C4-2B (cell line): ENCODE measurements around the gene ATP4B.
A peak's percentile ranks its signal among the peaks of the same experiment; 100 is the strongest.

Experiments
- H3K27ac ChIP-seq: fragments of 450-650 bp; 2 replicates; pipeline ENCODE4 v1.5.1; 2017
- CTCF ChIP-seq: fragments of 450-650 bp; conservative IDR thresholded peaks from 2 replicates; pipeline ENCODE4 v1.5.1; 2017; ENCODE audit warnings: mild to moderate bottlenecking
- ZFX ChIP-seq: fragments of 450-650 bp; IDR thresholded peaks from 2 replicates; pipeline ENCODE4 v1.6.1; 2017

The ATP4B gene

GRCh38 chr13:113650731-113651148 lies 7.3 kb downstream of the ATP4B start:
- no peak for TF ChIP-seq CTCF
- no peak for TF ChIP-seq ZFX
- H3K27ac ChIP-seq, result 0 out of 2 replicates have a peak overlapping the region, but pooled peaks have one; percentile 17

- 0 out of 2 replicates have a peak overlapping the region, but pooled peaks have one; percentile 17 for H3K27ac ChIP-seq
- TF ChIP-seq CTCF (no peak), ZFX (no peak)
Observed at GRCh38 chr13:113650275-113650674, 7.7 kb downstream of the ATP4B start.

GRCh38 chr13:113649212-113649611 lies 8.8 kb downstream of the ATP4B start:
- H3K27ac ChIP-seq, result no peak overlapping the region
- TF ChIP-seq CTCF (no peak), ZFX (no peak)

- peak overlapping the region; percentile 86 for H3K27ac ChIP-seq
- TF ChIP-seq CTCF, result no peak
- no peak for TF ChIP-seq ZFX
Observed at GRCh38 chr13:113648216-113648610, 9.8 kb downstream of the ATP4B start.

GRCh38 chr13:113647351-113648215 lies 10.4 kb downstream of the ATP4B start:
- no peak for TF ChIP-seq CTCF
- no peak for TF ChIP-seq ZFX
- H3K27ac ChIP-seq, result peak overlapping the region; percentile 86

- no peak for TF ChIP-seq CTCF
- TF ChIP-seq ZFX, result no peak
- H3K27ac ChIP-seq, result peak overlapping the region; percentile 86
Observed at GRCh38 chr13:113646921-113647340, 11.1 kb downstream of the ATP4B start.

GRCh38 chr13:113646376-113646775 lies 11.6 kb downstream of the ATP4B start:
- TF ChIP-seq ZFX (no peak), CTCF (no peak)
- H3K27ac ChIP-seq, result peak overlapping the region; percentile 86
